Stimulated activated CD4-positive, alpha-beta T cell treated with anti-CD3 and anti-CD28 coated beads, Interleukin-15, amount 100 ng/mL, for 48 hours (primary cell): ENCODE measurements around the gene SCML1.
"Not testable (repeated sequence)": the region's sequence is repeated elsewhere in the genome, so short reads cannot be mapped to it uniquely, and the experiment has no call there.

ENCODE experiments used
- DNase-seq, 2 donors: peaks; one replicate each; pipeline ENCODE4 v3.0.0-alpha.2; 2020; ENCODE audit warnings: low read depth in 2 of 2

Gene SCML1

GRCh38 chrX:17738737-17739535 lies 1.6 kb downstream of the SCML1 start:
- no peak for DNase-seq

DNA sequence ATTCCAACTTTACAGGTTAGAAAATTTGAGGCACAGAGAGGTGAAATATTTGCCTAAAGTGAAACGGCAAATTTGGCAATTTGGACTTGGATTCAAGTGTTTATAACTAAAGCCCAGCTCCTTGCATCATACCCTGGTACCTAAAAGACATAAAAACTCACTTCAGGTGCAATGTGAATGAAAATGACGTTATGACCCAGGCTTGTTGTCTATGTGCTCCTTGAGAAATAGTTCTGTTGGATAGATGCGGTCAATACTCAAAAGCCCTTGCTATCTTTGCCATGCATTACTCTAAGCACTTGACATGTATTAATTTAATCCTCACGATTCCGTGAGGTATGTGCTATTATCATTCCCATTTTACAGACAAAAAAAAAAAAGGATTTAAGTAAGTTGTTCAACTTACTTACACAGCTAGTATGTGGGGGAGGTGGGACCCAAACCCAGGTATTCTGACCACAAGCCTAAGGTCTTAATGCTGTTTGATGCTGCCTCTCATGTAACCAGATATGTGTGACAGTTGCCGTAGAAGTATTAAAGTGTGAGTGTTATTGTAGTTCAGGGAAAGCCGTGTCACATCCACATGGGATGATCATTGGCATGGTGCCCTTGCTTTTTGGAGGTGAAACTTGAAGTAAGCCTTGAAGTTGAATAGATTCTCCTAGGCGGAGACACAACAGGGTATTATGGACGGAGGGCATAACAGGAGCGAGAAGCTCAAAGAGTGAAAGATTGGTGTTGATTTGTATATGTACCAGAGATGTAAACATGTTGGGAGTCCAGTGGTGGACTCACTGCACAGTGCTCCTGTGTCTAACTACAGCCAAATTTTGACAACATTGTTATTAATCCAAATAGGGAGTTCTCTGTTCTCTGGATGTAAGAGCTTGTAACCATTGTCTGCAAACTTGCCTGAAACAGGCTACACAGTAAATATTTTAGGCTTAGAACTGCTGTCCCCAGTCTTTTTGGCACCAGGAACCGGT lies 3.1 kb downstream of the SCML1 start:
- DNase-seq: no peak

GRCh38 chrX:17741123-17741511 lies 3.8 kb downstream of the SCML1 start:
- DNase-seq: no peak

DNA sequence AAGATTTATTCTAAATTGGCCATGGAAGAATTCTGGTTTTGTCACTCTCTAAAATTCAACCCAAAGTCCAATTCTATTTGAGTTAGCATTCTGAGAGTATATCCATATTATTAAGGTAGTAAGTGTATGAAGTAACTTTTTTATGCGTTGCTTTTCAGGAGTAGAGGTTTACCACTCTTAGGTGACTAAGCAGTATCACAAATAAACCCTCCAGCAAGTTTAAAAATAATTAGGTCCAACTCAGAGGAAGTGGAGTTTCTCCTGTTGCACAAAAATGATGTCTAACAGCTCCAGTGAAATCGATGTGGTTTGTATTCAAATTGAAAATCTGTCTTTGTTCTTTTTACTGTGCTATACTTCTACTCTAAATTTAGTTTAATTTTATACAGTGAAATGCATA lies 6.6 kb downstream of the SCML1 start:
- no peak for DNase-seq

GRCh38 chrX:17744896-17745523 lies 7.7 kb downstream of the SCML1 start:
- DNase-seq: no peak

DNA sequence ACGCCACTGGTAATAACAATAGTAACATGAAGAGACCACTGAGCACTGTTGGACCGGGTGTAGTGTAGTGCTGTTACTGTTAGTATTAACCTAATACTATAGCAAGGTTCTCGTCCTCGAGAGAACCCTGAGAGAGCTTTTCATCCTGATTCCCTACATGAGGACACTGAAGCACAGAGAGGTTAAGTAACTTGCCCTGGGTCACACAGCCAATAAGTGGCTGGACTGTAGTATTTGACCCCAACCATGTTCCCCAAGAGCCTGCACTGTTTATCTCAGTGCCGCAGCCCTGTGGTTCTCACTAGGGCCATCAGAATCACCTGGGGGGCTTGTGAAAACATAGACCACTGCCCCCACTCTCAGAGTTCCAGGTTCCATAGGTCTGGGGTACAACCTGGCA lies 10.4 kb downstream of the SCML1 start:
- no peak for DNase-seq

- DNase-seq: no peak
These were observed 11.4 kb downstream of the SCML1 start for GRCh38 chrX:17748684-17749083.

DNA sequence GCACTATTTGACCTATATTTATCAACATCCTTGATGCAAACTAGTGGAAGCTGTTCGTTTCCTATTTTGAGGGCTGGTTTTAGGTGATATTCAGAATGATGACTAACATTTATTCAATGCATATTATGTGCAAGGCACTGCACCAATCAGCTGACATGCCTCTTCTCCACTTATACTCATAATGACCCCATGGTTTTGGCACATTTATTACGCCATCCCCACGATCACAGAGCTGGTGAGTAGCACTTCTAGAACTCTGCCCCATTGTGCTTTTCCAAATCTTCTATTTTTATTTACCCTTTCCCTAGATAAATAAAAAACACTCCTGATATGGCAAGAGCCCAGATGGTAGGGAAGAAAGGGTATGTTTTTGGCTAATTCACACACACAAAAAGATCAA lies 13.1 kb downstream of the SCML1 start:
- no peak for DNase-seq

DNA sequence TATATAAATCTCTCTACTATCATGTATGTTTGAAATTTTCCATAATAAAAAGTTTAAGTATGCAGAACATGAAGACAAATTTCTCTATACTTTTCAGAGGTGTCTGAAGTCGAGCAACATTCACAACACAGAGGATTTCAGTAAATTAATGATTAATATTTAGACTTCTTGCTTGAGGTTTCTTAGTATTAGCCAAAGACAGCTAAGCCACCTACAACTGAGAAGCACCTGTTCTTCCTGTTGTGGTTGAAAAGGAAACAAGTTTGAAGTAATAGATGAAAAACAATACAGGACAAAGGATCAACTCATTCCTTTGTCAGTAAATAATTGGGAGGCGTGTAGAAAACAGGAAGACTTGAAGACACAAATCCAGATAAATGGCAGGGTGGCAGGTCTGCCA lies 21.1 kb downstream of the SCML1 start:
- DNase-seq: no peak

DNA sequence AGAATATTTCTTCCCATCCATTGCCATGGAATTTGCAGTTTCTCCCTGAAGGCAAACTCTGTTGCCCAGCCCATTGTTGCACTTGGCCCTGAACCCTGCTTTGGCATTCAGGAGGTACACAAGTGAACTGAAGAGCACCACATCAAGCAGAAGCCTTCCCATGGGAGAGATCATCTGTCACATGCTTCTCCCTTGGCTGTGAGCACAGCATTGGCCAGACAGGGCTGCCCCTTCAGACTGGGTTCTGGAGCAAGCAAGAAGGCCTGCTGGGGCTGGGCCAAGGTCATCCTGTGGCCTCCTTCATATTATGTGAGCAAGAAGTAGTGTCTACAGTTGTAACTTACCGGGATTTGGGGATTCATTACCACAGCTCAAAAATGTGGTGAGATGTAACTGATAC lies 22.7 kb downstream of the SCML1 start:
- no peak for DNase-seq

- DNase-seq: no peak
These were observed 30.4 kb downstream of the SCML1 start for GRCh38 chrX:17767734-17768133.

- DNase-seq: no peak
These were observed 31.7 kb downstream of the SCML1 start for GRCh38 chrX:17768997-17769396.

GRCh38 chrX:17769701-17770269 lies 32.5 kb downstream of the SCML1 start:
- no peak for DNase-seq

GRCh38 chrX:17773221-17773876 lies 36.1 kb downstream of the SCML1 start:
- no peak for DNase-seq

DNA sequence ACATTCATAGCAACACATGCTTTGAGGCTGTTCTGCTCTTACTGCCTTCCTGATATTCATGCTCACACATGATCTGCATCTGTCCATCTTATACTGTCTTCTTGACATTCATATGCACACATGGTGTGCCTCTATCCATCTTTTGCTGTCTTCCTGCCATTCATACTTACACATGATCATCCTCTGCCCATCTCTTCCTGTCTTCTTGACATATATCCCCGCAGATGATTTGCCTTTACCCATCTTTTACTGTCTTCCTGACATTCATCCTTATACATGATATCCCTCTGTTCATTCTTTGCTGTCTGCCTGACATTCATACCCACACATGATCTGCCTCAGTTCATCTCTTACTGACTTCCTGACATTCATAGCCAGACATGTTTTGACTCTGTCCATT lies 36.8 kb downstream of the SCML1 start:
- no peak for DNase-seq

DNA sequence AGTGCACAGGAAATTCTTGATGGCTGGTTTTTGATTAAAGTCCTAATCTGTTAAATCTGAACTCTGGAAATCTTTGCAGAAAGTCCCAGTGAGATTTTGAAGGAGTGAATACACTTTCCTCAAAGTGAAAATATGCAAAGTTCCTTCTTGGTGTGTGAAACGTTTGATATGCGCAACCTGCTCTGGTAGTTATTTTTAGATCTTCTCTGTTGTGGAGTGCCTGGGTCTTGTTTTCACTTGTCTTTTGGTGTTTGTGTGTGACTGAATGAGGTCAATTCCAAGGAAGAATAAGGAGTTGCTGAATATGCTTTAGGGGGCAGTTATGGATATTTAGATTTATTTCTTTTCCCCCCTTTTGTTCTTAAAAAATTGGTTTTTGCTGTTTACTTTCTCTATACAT lies 41.7 kb downstream of the SCML1 start:
- DNase-seq: no peak

GRCh38 chrX:17779434-17779833 lies 42.1 kb downstream of the SCML1 start:
- no peak for DNase-seq

DNA sequence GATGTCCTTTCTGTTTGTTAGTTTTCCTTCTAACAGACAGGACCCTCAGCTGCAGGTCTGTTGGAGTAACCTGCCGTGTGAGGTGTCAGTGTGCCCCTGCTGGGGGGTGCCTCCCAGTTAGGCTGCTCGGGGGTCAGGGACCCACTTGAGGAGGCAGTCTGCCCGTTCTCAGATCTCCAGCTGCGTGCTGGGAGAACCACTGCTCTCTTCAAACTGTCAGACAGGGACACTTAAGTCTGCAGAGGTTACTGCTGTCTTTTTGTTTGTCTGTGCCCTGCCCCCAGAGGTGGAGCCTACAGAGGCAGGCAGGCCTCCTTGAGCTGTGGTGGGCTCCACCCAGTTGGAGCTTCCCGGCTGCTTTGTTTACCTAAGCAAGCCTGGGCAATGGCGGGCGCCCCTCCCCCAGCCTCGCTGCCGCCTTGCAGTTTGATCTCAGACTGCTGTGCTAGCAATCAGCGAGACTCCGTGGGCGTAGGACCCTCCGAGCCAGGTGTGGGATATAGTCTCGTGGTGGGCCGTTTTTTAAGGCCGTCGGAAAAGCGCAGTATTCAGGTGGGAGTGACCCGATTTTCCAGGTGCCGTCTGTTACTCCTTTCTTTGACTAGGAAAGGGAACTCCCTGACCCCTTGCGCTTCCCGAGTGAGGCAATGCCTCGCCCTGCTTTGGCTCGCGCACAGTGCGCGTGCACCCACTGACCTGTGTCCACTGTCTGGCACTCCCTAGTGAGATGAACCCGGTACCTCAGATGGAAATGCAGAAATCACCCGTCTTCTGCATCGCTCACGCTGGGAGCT lies 49.5 kb downstream of the SCML1 start:
- DNase-seq: not testable (repeated sequence)

DNA sequence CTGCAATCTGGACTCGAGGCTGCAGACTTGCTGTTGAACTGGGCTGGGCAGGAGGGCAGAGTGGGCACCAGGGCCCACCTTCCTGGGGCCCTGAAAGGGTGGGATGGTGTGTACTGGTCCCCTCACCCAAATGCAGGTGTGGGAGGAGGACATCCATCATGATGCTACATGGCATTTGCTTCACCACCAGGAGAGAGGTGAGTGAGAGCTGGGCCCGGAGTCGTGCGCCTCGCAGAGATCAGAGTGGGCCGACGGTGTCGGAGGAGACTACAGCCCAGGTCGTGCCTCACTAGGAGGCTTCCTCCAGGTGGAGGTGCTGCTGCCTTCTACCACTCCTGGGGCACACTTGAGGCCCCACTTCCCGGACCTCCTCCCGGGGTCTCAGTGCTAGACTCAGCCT lies 50.3 kb downstream of the SCML1 start:
- no peak for DNase-seq

DNA sequence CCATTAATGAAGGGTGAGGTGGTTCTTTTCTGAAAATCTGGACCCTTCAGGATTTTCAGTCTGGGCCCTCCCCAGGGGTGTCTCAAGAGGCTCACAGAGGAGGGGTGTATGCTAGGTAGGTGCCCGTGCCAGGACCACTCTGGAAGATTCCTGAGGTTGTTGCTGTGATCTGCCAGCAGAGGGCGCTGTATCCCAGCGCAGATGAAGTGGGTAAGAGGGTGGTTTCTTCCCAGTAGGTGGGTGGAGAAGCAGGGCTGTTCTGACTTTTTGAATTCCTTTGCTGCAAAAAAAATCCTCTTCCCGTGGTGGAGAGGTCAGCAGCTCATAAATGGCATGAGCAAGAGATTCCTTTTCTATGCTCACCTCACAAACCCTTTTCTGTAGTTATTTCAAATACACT lies 51.1 kb downstream of the SCML1 start:
- DNase-seq: peak in 1 of 2 donors; percentile 22
